ENCODE data around the gene MOSMO.

MOSMO gene

DNA sequence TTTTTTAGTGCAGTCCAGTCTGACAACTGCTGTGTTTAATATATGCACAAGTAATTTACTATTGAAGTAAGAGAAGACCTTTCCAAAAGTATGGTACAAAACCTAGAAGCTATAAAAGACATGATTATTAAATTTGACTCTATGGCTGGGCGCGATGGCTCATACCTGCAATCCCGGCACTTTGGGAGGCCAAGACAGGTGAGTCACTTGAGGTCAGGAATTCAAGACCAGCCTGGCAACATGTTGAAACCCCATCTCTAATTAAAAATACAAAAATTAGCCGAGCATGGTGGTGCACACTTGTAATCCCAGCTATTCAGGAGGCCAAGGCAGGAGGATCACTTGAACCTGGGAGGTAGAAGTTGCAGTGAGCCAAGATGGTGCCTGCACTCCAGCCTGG is 43.1 kb downstream of the MOSMO start:
- TF ChIP-seq ZNF274 (IDR thresholded peaks at IDR 0.05; ENCODE audit: low read depth, low read length) = no peak
- no peak overlapping the region for H3K4me3 ChIP-seq (ENCODE audit: low read length)

- no peak for TF ChIP-seq ZNF274 (IDR thresholded peaks at IDR 0.05; ENCODE audit: low read depth, low read length)
- no peak overlapping the region for H3K4me3 ChIP-seq (ENCODE audit: low read length)
Measured at GRCh38 chr16:22052980-22053379, 45.1 kb downstream of the MOSMO start.

DNA sequence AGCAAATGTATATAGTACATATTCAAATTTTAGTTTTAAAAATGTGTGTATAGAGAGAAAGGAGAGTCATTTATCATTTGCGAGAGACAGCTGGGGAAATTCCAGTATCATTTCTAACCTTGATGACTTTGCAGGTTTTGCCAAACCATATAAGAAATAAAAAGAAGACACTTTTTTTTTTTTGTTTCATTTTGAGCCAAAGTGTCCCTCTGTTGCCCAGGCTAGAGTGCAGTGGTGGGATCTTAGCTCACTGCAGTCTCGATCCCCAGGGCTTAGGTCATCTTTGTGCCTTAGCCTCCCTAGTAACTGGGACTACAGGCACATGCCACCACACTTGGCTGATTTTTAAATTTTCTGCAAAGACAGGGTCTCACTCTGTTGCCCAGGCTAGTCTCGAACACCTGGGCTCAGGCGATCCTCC is 46.0 kb downstream of the MOSMO start:
- TF ChIP-seq ZNF274 (IDR thresholded peaks at IDR 0.05; ENCODE audit: low read depth, low read length) = no peak
- H3K4me3 ChIP-seq (ENCODE audit: low read length) = no peak overlapping the region

DNA sequence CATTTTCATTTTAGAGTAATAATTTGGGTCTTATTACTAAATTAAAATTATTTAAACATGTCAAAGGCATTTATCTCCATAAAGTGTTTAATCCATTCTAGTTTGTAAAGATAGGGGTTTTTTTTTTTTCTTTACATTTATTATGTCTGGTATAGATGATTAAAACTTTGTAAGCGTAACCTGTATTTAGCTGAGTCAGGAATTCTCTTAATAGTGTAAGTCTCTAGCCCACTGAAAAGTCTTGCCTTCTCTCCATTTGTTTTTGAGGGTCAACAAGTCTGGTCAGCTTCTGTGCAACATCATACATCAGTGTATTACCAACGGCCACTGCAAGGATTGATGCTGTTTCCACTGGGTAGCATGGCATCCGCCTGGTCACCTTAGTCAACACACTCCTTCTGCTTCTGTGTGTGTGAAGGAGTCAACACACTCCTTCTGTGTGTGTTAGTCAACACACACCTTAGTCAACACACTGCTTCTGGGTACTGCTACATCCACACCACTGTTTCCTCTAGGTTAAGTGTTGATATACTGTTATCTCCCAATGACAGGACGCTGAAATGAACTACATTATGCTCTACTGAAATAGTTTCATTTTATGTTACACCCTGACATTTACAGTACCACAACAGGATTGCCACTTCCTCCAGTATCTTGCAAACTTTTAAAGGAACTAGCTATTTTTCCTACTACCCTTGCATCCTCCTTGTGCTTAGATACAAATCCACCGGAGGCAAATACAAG is 47.1 kb downstream of the MOSMO start:
- no peak overlapping the region for H3K4me3 ChIP-seq (ENCODE audit: low read length)
- no peak for TF ChIP-seq ZNF274 (IDR thresholded peaks at IDR 0.05; ENCODE audit: low read depth, low read length)

GRCh38 chr16:22055881-22056280 is 48.0 kb downstream of the MOSMO start:
- H3K4me3 ChIP-seq (ENCODE audit: low read length) = no peak overlapping the region
- no peak for TF ChIP-seq ZNF274 (IDR thresholded peaks at IDR 0.05; ENCODE audit: low read depth, low read length)

GRCh38 chr16:22063888-22064467 is 56.1 kb downstream of the MOSMO start:
- H3K4me3 ChIP-seq (ENCODE audit: low read length) = no peak overlapping the region
- no peak for TF ChIP-seq ZNF274 (IDR thresholded peaks at IDR 0.05; ENCODE audit: low read depth, low read length)

GRCh38 chr16:22065252-22065651 is 57.3 kb downstream of the MOSMO start:
- TF ChIP-seq ZNF274 (IDR thresholded peaks at IDR 0.05; ENCODE audit: low read depth, low read length) = no peak

DNA sequence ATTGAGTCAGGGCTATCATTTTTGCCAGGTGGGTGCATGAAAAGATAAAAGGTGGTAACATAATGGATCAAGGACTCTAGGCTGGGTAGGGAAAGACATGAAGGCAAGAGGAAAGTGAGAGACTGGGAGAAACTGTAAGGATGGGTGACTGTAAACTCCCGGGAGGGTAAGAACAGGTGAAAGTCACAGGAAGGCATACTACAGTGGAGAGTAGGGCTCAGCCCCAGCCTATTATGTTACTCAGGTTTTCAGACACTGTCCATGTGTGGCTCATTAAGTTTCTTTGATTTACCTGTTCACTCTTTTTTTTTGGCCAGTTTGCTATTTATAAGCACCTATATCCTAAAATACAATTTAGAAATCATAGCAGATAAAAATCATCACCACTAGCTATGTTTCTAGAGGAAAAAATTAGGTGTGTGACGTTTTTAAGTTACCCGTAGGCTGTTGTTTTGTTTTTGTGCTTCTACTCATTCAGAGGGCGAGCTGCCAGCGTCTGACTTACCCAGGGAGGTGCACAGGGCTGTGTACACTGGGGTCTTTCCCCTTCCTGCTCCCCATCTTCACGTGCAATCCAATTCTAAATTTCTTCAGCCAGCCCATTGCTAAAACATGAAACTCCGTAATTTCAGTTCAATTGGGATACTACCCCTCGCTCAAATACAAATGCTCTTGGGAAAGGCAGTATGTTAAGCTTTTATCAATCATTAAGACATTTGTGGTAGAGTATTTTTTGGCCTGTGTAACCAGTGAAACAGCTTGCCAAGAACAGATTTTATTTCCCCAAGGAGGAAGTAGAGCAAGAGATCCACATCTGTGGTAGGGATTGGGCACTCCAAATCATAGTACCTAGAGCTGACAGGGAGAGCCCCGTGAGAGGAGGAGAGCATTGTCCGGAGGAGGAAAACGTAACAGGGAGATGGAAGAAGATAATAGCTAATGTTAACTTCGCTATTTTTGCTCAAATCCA is 62.7 kb downstream of the MOSMO start:
- TF ChIP-seq ZNF274 (IDR thresholded peaks at IDR 0.05; ENCODE audit: low read depth, low read length) = no peak
- H3K4me3 ChIP-seq (ENCODE audit: low read length) = no peak overlapping the region

More at GRCh38 chr16:22065252-22065651, 57.3 kb downstream of the MOSMO start:
- no peak overlapping the region for H3K4me3 ChIP-seq (ENCODE audit: low read length)

GRCh38 chr16:22071331-22071910 is 63.5 kb downstream of the MOSMO start:
- no peak for TF ChIP-seq ZNF274 (IDR thresholded peaks at IDR 0.05; ENCODE audit: low read depth, low read length)
- no peak overlapping the region for H3K4me3 ChIP-seq (ENCODE audit: low read length)

DNA sequence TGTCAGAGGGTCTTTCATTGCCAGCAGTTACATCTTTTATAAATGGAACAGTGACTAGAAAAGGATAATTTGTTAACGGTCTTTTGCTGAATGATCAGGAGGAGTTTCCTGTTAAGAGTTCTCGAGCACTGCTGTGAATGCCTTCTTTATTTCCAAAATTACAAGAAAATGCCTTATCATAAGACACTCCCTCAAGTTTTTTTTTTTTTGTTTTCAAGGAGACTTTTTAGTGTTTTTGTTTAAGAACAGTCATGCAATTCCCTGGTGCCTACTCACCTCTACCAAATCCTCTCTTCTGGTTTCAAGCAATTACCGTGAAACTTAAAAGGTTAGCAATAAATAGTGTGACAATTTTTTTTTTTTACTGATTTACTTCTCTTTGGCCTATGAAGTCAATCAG is 65.4 kb downstream of the MOSMO start:
- TF ChIP-seq ZNF274 (IDR thresholded peaks at IDR 0.05; ENCODE audit: low read depth, low read length) = no peak
- H3K4me3 ChIP-seq (ENCODE audit: low read length) = no peak overlapping the region

DNA sequence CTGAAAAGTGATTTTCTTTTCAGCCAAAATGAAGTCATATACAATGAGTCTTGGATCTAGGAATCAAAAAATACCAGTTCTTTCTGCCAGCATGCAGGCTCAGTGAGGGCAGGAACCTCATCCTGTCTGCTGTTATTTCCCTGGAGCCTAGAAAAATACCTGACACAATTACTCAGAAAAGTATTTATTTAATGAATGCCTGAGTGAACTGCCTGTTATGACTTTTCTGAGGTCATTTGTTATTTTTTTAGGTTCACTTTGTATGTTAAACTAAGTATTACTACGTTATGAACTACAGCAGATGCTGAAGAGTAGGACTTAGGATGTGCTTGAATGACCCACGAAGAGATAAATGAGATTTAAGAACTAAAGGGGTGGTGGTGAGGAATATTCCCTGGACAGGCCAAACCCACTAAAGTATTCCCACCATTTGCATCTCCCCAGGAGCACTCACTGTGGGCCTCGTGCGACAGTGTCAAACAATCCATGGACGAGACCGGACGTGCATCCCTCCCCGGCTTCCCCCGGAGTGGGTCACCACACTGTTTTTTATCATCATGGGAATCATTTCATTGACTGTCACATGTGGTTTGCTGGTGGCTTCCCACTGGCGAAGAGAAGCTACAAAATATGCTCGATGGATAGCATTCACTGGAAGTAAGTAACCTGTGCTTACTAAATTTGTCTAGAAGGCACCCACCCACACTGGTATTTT is 67.3 kb downstream of the MOSMO start:
- H3K4me3 ChIP-seq (ENCODE audit: low read length) = no peak overlapping the region
- TF ChIP-seq ZNF274 (IDR thresholded peaks at IDR 0.05; ENCODE audit: low read depth, low read length) = no peak

DNA sequence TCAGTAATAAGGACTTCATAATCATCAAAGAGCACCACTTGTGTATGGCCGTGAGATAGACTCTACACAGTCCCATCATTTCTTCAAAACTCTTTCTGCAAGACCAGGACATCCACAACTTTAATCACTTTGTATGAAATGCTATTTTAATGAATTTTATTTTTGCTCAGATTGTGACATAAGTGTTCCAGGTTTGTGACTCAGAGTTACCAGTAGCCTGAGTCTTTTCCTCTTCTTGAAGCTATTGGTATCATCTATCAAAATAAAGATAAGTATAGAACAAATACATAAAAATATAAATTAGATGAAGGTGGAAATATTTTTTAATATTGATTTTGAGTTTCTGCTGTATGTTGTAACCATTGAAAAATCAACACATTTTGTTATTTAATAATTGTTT is 67.9 kb downstream of the MOSMO start:
- TF ChIP-seq ZNF274 (IDR thresholded peaks at IDR 0.05; ENCODE audit: low read depth, low read length) = no peak
- H3K4me3 ChIP-seq (ENCODE audit: low read length) = no peak overlapping the region

GRCh38 chr16:22077700-22078313 is 69.9 kb downstream of the MOSMO start:
- no peak for TF ChIP-seq ZNF274 (IDR thresholded peaks at IDR 0.05; ENCODE audit: low read depth, low read length)
- no peak overlapping the region for H3K4me3 ChIP-seq (ENCODE audit: low read length)

All from GM08714 (cell line).